ENCODE measurements around the gene FAM120AOS.
A peak's percentile ranks its signal among the peaks of the same experiment; 100 is the strongest.

Gene FAM120AOS

DNA sequence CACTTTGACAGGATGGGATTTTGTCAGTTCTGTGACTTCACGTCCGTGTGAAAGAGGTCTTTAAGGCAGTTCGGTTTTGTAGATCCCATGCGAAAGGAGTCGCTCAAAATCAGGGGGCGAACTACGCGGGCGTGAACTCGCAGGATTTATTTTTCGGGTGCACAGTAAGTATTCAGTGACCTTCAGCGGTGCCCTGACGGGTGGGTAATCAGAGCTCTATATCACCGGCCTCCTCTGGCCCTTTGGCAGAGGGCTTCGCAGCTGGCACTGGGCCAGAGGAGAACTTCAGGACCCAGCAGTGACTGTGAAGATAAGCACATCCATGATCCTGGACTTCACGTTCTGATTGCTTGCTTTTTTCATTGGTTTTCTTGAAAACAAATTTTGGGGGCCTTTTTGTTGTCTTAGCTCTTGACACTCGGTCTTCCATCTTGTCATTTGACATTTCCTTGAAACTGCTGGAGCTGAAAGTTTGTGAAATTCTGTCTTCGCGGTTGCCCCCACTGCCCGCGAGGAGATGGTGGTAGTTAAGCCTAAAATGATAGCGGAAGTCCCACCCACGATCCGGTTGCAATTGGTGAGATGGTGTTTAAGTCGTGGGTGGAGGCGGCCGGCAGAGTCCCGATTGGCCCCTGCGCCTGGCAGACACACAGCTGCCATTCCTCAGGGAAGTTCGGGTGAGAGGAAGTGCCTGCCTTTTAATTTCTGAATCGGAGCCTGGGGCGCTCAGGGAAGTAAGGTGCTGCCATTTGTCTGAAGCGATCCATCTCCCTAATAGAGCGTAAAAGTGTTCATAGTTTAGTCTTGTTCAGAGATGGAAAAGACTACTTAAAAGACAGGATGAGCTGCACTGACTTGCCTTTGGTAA lies at the start of gene FAM120AOS:
Gene FAM120AOS (minus strand): TSS at position 535 of the 868 bp plus-strand sequence. CDS start 872 bp downstream, outside the sequence.
- DNase-seq: peak; percentile 85

DNA sequence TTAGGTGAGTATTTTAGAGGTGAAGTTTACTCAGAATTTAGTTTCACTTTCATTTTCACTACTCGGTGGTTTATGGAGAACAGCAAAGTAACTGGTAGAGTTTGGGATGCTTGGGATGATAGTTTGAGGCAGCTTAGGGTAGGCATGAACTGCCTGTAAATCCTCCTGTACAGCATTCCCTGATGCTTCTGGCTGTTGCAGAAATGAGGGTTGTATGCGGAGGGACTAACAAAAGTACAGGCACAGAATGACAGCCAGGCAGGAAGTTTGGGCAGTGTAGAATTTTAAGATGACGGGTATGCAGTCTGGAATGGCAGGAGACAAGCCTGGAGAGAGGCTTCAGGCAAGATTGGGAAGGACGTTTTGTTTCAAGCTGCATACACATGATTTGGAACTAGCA lies 48.0 kb upstream of the FAM120AOS start:
- no peak for DNase-seq

DNA sequence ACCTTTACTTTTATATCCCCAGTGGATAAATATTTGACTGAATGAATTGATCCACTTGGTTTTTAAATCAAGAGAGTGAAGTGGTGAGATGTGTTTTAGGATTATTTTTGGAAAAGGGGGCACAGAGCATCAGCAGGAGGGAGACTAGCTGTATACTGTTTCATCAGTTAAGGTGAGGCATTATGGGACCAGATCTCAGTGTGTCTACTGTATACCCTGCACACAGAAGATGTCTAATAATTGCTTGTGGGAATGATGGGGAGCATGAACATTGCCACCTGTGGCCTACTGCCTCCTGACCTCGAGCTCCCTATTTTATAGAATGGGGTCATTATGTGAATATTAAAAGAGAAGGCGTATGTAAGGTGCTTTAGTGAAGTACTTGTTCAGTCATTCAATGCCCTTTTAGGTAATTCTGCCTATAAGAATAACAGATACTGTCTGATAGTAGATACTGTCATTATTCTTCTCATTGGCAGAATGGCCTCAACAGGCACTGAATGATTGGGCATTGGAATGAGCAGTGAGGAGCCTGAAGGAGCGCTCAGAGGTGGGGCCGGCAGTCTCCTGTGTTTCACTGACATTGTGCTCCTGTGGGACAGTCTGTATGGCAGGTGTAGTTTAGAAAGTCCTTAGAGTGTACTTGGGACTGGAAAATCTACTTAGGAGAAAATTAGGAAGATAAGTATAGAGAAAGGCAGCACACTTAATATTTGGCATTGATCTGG lies 47.4 kb upstream of the FAM120AOS start:
- no peak for DNase-seq

DNA sequence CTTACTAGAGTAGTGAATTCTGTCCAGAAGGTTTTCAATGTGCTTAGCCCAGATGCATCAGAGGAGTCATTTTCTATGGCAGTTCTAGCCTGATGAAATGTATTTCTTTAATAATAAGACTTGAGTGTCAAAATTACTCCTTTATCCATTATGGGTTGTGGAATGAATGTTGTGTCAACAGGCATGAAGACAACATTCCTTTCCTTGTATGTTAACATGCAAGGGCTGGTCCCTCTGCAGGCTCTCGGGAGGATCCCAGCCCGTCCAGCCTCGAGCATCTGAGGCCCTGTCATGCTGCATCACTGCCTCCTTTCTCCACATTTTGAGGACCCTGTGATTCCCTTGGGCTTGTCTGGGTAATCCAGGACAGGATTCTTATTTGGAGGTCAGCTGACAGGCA lies 42.9 kb upstream of the FAM120AOS start:
- no peak for DNase-seq

DNA sequence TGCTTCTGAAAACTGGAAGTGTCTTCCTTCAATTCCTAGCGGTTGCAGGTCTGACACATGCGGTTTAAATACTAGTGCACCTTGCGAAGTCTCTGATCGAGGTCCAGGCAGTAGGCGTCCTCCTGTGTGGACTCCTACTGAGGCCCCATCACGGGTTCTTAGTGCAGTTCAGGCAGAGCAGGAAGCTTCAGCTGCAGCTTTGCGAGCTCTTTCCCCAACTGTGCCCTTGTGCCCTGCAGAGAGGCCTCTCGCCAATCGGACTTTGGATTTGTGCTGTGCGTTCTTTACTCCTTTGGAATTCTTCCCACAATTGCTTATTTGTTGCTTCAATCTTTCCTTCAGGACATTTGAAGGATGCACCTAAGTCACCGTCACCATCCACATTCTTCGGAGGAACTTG lies 40.6 kb upstream of the FAM120AOS start:
- DNase-seq: no peak

DNA sequence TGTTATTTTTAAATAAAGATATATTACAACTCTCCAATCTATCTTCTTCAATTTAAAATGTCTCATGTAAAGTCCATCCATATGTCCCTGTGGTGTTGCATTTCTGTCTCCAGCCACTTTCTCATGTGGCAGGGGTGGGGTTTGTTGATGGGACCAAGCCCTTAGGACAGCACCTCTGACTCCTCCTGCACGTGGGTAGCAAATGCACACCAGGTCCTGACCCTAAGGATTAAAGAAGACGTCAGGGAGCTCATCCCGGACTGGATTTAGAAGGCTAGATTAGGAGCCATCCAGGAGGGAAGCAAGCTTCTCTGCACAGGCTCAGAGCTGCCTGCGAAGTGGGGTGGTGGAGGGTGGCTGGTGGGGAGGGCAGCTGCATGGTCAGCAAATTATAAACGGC lies 38.9 kb upstream of the FAM120AOS start:
- DNase-seq: no peak

DNA sequence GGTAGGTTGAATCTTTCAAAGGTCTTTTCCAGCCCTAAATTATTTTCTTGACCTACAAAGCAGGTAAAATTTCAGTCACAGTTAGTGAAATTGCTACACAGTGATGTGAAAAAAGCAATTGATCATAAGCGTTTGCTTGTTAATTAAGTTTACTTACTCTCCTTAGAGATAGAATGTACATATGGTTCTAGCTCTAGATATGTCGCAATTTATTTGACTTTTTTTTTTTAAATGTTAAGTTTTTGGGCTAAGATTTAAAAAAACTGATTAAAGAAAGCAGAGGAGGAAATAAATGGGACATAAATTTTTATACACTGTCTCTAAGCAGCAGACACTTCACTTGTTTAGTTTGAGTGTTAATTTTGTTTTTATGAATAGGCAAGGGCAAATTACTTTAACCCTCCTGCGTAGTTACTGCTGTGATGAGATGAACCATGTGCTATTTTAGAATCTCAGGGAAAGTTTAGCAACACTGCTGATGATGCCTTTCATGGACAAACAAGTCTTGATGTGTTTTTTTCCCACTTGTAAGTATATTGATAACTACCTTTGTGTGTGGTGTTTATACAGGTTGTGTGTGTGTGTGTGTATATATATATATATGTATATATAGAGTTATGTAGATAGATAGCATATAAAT lies 38.3 kb upstream of the FAM120AOS start:
- DNase-seq: no peak

DNA sequence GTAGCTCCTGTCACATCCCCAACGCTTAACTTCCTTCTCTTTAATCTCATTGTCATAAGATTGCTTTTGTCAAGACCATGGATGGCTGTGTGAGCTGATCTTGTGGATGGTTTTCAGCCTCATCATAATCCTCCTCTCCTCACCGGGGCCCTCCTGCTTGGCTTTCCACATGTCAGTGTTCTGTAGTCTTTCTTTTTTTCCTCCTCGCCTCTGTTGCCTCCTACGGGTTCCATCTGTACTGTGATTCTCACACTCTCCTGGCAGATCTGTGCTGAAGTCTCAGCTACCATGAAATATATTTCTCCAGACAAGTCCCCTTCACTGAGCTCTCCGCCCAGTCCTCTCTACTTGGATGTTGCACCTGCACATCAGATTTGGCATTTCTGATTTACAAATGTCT lies 34.9 kb upstream of the FAM120AOS start:
- DNase-seq: no peak

DNA sequence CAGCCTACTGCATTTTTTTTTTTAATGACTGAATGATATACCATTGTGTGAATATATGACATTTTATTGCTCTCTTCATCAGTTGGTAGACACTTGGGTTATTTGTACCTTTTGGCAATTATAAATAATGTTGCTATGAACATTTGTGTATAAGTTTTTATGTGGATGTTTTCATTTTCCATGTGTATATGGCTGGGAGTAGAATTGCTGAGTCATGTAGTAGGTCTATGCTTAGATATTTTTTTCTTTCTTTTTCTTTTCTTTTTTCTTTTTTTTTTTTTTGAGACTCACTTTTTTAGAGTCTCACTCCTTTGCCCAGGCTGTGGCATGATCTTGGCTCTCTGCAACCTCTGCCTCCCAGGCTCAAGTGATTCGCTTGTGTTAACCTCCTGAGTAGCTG lies 32.9 kb upstream of the FAM120AOS start:
- DNase-seq: no peak

DNA sequence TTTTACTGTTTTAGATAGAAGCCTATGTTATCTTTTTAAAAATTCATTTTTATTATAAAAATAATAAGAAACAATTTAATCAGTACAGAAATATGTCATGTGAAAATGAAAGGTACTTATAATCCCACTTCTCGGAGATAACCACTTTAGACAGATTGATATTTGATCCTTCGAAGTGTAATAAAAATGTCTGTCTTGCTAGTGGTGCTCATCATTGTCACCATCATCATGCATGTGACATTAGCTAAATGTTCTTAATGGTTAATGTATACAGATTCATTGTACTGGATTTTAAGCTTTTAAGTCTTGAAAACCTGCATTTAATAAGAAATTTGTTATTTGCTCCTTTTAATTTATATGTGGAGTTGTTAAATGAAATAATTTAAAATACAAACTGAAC lies 30.1 kb upstream of the FAM120AOS start:
- DNase-seq: no peak

DNA sequence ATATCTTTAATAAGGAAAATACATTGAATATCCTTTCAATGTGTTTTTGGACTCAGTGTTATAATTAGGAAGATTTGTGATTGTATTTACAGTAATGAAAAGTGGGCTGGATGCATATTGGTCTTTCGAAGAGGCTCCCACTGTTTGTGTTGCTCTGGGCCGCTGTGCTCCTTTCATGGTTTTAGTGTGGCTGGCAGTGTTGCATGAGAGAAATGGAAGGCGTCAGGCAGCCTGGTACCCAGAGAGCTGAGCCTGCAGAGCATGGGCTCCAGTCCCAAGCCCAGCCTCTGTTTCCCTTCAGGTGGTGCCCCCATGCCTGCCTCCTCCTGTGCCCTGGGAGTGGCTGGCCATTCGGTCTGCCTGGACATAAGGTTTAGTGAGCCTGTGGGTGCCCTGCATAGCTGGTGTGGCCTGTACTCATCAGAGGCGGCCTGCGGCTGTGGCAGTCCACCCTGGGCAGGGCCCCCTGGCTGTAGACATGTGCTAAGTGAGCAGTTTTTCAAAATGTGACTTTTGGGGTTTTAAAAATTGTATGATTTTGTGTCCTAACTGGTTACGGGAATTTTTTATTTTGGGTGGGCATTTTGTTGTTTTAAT lies 27.4 kb upstream of the FAM120AOS start:
- DNase-seq: no peak

DNA sequence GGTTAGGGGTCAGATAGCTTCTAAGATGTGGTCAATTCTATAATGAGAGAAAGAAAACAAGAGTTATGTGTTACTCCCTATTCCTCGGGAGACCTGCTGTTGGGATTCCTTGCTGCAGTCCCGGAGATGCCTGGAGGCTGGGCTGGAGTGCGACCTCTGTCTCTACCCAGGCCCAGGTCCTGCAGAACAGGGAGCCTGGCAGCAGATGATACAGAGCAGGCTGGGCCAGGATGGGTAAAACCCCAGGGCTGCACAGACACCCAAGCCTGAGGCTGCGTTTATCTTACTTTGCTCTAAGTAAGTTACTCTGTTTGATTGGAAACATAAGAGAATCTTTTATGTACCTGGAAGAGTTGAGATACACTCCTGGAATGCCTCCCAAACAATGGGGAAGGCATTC lies 26.9 kb upstream of the FAM120AOS start:
- DNase-seq: no peak

DNA sequence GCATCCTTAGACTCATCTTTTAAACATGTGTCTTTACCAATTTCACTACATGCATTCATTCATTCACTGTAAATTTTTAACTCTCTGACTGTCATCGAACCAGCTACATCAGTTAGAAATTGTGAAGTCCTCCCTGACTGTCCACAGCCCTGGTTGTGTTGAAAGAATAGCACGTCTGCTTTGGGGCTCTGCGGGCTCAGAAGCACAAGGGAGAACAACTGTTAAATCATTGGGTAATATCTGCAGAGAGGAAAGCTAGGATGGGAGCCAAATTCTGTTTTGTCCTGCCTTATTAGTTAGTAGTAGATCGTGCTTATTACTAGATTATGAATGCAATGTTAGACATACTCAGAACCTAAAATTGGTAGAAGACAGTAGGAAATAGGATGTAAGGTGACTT lies 26.3 kb upstream of the FAM120AOS start:
- no peak for DNase-seq

DNA sequence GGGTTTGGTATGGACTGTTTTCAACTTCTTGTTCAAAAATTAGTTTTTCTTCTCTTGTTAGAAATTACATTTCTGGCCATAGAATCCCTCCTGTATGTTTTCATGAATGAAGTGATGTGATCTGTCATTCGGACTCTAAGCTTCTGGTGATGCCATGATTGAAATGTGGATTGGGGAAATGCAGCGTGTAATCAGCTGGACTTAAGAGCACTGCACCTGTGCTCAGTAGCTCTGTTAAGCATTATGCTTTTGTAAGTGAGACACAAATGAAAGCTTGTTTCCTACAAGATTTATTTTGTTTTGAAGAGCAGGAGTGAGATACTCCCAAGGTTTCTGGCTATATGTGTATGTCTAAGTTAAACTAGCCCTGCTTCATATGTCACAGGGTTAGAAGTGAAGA lies 24.0 kb upstream of the FAM120AOS start:
- no peak for DNase-seq

DNA sequence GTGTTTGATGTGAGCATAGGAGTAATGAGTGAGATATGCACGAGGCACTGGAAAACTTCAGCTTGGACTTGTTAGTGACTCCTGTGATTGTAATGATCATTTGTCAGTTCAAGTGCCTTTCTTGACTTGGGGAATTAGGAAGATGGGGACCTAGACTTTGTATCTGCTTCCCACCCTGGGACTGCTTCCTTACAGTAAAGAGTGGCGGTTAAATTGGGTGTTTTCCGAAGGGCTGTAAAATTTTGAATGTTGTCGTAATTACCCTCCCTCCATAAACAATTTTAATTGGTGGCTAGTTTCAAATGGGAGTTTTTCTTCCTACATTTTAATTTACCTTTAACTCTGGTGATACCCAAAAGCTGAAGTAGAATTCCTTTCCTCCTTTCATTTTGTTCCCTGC lies 23.5 kb upstream of the FAM120AOS start:
- no peak for DNase-seq

DNA sequence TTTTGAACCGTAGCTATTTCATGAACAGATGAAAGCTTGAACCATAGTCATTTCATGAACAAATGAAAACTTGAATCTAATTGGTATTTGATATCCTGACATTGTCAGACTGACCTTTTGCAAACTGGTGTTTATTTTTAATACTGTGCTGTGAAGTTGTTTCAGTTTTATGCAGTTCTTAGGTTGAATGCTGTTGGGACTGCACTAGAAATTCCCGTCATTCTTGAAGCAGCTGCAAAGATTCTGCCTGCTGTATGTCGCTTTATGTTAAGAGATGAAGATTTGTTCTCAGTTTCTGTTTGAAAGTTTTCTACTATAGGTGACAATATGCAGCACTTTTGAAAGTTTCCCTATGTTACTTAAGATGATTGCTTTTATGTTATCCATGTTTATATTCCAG lies 22.5 kb upstream of the FAM120AOS start:
- DNase-seq: no peak

DNA sequence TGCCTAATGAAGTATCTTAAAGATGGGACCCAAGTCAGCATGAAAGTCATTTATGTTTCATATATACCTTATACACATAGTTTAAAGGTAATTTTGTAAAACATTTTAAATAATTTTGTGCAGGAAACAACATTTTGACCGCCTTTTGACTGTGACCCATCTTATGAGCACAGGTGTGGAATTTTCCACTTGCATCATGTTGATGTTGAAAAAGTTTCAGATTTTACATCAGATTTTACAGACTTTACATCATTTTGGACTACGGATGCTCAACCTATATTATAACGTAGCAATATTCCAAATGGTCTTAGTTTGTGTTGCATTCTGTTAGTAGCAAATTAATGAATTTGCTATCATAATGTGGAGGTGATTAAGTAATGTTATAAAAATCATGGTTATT lies 21.7 kb upstream of the FAM120AOS start:
- DNase-seq: no peak

DNA sequence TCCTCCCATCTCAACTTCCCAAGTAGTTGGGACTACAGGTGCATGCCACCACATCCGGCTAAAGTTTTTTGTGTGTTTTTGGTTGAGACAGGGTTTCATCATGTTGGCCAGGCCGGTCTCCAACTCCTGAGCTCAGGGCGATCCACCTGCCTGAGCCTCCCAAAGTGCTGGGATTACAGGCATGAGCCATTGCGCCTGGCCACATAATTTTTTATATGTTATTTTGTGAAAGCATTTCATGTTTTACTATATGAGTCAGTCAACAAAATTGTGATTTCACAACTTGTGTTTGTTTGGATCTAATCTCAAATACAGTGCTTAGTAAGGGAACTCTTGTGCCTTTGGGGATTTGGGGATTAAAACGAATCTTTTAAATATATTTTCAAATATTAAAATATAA lies 20.0 kb upstream of the FAM120AOS start:
- DNase-seq: no peak

DNA sequence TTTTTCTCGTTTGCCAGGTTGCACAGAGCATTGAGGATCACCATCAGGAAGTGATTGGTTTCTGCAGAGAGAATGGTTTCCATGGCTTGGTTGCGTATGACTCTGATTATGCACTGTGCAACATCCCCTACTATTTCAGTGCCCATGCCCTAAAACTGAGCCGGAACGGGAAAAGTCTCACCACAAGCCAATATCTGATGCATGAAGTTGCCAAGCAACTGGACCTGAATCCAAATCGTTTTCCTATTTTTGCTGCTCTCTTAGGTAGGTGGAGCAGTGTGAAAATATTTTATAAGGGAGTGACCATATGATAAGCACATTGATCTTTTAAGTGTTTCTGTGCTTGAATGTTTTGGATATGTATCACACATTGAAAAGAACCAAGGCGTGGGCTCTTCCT lies 17.7 kb upstream of the FAM120AOS start:
- DNase-seq: no peak

DNA sequence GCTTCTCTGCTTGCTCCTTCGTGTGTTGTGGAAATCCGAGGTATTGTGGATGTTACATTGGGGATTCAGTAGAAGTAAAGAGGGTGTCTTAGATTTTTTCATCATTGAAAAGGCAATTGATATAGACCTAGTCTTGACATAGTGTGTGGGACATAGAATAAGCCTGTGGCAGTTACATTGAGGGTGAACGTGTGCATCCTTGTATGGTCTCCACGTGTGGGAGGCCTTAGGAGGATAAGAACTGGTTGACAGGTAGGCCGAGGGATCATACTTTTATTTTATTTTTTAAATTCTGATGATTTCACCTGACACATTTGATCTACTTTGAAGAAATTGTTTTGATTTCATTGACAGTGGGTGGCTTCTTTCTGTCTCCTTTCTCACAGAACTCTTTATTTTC lies 17.0 kb upstream of the FAM120AOS start:
- no peak for DNase-seq

DNA sequence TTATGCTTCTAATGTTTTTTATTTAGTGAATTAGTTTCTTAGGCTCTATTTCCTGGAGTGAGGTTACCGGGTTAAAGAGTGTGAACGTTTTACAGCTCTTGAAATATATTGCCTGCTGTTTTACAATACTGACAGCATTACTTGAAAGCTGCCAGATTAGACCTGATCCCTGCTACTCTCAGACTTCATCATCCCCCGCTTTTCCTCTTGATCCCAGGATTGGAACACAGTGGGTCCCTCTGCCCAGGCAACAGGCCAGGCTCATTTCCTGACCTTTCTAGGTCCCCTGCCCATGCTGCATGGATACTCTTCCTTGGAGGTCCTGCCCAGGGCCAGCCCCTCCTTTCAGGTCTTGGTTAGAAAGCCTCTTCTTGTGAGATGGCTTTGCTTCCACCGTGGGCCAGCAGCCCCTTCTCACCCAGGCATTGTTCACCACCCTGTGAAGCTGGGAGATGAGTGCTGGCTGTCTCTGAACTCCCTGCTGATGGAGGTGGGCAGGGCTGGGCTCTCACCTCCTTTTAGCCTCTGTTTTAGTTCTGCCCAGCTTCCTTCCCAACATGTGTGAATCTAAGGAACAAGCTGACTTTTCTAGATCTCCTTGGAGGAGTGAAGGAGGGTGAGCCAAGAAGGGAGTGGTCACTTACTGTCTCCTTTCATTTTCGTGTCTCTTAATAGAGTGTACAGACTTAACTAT lies 15.5 kb upstream of the FAM120AOS start:
- DNase-seq: peak; percentile 9

DNA sequence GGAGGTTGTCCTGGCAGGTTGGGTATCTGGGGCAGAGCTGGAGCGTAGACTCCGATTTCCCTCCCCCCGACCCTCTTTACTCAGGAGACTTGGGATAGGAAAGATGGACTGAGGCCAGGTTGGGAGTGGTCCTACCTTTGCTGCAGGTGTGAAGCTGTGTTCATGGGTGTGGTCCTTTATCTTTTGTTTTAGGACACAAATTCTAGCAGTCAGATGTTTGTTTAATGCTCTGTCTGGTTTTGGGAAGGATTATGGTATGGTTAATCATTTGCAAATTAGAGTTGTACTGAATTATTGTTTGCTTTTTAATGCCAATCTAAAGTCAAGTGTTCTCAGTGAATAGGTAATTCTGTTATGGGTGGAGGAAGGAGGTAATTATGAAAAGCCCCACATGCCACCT lies 14.1 kb upstream of the FAM120AOS start:
- DNase-seq: no peak

DNA sequence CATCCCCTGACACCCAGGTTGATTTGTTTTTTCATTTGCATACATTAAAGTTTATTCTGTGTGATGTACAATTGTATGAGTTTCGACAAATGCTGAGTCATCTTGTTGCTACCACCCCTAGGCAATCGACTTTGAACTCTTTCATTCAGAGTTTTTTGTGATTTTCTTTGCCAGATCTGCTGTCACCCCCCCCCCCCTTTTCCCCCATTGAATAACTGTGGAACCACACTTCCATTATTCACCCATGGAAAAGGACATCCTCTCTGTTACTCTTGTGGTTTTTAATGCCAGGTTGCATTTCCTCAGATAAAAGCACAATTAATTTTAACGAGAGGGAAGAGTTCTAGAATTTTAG lies 13.7 kb upstream of the FAM120AOS start:
- DNase-seq: no peak
